HUDEP-2 (cell line): Measurements from ENCODE around the gene ZNHIT3.
"Not testable (repeated sequence)": the region's sequence is repeated elsewhere in the genome, so short reads cannot be mapped to it uniquely, and the experiment has no call there.

Experiments
- DNase-seq, 76 experiments: peaks; one replicate each; lab custom pipeline; 2025; ENCODE audit not compliant: unreplicated experiment in 76 of 76; lab: John Stamatoyannopoulos, UW

ZNHIT3 gene

DNA sequence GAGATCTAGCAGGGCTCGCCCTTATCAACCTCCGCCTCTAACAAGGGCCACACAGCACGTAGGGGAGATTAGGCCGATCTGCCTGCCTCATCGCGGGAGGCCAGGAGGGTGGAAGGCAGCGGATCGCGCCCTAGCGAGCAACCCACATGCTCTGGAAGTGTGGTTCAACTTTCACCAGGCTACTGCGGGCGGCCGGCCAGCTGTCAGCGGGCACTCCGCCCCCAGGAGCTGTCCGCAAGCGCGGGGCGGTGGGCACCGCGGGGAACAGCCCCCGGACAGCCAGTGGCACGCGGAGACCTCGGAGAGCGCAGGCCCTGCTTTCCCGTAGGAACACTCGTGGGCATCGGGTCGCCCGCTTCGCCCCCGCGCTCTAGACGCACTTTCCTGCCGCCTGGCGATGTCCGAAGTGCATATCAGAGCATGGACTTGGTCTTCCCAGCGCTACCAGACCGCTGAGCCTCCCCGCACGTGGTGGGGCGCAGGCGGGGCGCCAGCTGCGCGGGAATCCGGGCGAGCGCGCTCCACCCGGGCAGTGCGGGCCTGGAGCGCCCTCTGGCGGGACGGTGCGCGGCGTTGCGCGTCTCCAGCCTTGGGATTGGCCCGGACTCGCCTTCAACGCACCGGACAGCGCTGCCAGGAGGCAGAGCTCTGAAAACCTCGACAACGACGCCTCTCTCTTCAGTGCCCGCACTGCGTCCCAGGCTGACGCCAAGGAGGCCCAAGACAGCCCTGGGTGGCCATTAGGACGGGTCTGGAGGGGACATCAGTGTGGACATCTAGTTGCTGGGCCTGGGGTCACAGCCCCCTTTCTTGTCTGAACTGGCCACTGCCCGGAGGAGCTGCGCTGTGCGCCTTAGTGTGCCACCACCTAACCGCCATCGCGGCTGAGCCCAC, 3.6 kb upstream of the ZNHIT3 start:
- peak; percentile 40 to 95 (median 86) for DNase-seq

DNA sequence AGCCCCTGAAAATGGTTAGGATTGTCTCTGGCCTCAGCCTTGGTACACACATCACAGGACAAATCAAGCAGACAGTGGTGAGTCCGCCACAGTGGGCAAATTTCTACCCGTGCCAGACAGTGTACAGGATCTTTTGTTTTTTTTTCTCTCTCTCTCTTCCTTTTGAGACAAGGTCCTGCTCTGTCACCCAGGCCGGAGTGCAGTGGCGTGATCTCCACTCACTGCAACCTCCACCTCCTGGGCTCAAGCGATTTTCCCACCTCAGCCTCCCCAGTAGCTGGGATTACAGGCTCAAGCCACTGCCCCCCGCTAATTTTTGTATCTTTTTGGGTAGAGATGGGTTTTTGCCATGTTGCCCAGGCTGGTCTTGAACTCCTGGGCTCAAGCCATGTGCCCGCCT, 2.5 kb upstream of the ZNHIT3 start:
- DNase-seq: not testable (repeated sequence)

GRCh38 chr17:36485027-36485426, 1.5 kb upstream of the ZNHIT3 start:
- DNase-seq: no peak

- DNase-seq: no peak
These were observed 677 bp upstream of the ZNHIT3 start for GRCh38 chr17:36485805-36486203.

- no peak for DNase-seq
These were observed 7.5 kb downstream of the ZNHIT3 start for GRCh38 chr17:36493956-36494355.

- DNase-seq: no peak
These were observed 8.2 kb downstream of the ZNHIT3 start for GRCh38 chr17:36494674-36495073.

DNA sequence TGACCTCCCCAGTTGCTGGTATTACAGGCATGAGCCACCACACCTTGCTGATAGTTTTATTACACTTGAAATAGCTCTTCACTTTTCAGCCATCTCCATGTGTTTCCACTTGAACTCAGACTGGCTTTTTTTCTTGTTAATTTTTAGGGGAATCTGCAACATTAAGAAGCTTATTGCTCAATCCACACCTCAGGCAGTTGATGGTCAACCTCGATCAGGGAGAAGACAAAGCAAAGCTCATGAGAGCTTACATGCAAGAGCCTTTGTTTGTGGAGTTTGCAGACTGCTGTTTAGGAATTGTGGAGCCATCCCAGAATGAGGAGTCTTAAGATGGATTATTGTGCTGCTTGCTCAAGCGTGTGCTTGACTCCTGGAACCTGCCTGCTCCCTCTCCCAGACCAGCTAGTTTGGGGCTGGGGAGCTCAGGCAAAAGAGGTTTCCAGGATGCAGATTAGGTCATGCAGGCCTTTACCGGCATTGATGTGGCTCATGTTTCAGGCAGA, 8.6 kb downstream of the ZNHIT3 start:
- DNase-seq: no peak

DNA sequence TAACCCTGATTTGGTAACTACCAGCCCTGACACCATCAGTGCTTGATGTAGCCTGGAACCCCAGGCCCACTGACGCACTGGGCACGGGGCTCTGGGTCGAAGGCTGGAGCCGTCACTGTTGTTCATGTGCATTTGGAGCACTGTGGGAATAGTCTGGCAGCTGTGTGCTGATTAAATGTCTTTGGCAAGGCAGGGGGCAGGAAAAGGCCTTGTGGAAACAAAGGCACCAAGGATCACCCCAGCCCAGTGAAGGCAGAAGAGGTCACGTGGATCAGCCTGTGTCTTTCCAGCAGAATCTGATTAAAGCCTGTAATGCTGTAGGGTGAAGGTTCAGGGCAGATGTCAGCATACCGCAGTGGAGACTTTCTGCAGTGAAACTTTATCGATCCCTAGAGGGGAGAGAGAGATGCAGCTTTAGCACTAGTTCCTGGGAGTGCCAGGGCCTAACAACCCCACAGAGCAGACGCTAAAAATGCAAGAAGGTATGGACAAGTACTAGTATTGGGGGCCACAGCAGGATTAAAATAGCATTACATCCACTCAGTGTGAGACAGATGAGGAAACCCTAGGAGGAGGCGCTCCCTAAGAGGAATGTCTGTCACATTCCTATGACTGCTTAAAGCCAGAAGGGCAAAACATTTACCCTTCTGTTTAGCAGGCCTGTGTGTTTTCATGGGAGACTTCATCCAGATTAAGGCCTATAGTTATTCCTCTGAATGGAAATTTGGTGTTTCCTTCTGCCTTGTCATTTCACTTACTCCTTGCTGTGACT, 9.7 kb downstream of the ZNHIT3 start:
- DNase-seq: no peak

DNA sequence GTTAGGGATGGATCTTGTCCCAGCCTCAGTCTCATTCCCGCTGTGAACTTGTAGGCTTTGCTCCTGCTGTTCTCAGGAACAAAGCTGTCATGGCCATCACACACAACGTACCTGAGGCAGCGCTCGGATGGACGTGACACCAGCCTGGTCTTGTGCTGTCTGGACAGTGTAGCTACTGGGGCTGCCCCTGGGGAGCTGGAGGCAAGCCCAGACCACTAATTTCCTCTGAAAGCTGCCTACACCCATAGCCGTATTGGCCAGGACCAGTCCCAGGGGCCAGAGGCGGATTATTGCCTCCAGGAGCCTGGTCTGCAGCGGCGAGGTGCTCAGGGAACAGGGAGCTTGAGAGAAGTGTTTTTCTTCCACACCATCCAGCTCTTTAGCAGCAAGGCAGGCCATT, 11.7 kb downstream of the ZNHIT3 start:
- no peak for DNase-seq

DNA sequence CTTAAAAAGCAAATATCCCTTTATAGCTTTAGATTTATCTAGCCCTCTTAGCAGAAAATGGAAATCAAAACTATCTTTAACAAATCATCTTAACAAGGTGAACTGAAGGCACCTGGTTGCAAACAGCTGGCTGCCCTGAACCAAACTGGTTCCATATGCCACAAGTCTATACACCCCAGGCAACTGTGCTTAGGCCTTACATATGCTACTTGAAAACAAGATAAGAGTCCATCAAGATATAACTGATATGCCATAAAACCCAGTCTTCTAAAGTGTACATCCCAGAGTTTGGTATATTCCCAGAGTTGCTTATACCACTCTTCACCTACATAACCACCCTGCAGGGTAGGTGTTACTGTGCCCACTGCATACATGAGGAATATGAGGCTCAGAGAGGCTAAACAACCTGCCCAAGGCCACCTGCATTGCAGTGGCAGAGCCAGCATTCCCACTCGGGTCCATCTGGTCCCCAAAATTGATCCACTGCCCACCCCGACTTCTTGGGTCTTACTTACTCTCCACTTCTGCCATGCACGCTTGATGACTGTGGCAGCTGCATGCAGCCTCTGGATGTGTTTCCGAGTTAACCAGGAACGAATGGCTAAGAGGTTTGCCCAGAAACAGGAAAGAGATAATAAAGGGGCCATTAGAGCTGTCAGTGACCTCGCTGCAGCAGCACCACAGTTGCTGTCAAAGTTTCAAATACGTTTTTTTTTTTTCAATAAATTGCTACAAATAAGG, 12.2 kb downstream of the ZNHIT3 start:
- DNase-seq: no peak

- DNase-seq: no peak
These were observed 14.3 kb downstream of the ZNHIT3 start for GRCh38 chr17:36500745-36501225.

DNA sequence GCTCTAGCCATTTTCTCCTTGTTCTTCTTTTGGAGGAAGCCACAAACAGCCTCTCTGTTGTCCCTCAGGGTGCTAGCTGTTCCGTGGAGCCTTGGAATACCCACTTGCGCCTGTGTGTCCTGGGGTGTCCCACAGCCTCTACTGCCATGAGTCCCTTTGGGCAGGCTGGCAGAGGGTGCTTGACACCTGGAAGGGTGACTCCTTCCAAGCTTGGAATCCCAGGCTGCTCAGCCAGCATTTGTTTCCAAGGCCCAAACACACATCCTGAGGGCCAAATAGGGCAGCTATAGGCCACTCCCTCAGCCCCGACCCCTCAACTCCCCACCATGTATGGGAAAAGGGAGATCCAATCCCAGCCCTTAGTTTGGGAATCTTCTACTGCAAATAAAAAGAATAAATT, 14.9 kb downstream of the ZNHIT3 start:
- DNase-seq: no peak

GRCh38 chr17:36501963-36502362, 15.5 kb downstream of the ZNHIT3 start:
- DNase-seq: no peak

DNA sequence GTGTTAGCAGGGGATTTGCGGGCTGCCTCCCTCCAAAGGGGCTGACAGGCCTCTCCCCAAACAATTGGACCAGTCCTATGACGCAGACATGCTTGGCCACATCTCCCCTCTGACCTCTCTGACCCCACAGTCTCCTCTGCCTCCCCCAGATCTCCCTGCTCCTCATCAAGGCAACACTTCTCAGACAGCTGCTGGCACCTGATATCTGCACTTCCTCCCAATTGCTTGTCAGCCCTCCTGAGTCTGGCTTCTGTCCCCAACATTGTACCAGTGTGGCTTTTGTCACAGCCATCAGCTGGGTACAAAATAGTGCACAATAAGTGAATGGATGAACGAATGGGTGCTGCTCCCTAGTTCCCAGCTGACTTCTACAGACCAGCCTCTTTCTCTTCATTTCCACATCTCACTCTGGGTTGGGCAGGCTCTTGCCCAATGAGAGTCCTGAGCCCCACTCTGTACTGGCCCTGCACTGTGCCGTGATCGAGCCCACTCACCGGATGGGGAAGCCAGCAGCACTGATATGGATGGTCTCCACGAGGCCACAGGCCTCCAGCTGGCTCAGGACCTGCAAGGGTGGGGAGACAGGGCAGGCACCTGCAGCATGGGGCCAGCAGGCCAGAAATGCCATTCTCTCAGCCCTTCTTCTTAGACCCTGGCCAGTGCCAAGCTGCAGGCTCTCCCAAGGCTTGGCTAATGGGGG, 17.1 kb downstream of the ZNHIT3 start:
- no peak for DNase-seq

DNA sequence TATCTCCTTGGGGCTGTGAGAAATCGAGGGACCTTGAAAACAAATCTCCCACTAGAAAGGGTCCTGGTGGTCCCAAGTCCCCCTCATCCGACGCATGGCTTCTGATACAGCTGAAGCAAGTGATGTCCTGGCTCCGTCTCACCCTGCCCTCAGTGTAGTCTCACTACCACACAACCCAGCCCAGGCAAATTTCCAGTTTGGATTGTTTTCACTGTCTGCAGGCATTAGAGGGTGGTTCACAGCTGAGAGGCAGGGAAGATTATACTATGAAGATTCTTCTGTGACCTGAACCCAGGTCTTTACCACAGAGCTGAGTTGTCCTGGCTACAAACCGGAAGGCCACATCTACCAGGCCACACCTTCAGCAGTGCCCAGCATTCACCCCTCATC, 17.7 kb downstream of the ZNHIT3 start:
- DNase-seq: no peak

DNA sequence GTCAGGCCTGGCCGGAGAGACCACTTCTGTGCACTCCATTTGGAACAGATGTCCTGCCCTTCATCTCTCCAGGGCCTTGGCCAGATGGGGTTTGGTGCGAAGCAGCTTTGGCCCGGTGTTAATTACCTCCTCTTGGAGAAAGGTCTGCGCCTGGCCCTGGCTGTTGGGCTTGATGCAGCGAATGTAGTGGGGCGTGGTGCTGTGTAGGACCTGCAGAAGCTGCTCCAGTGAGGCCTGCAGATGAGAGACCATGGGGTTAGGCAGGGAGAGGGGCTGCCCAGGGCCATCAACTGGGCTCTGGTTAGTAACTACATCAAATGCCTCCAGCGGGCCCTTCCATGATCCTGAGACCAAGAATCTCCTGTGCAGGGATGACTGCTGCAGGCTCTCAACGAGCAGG, 18.7 kb downstream of the ZNHIT3 start:
- DNase-seq: no peak

DNA sequence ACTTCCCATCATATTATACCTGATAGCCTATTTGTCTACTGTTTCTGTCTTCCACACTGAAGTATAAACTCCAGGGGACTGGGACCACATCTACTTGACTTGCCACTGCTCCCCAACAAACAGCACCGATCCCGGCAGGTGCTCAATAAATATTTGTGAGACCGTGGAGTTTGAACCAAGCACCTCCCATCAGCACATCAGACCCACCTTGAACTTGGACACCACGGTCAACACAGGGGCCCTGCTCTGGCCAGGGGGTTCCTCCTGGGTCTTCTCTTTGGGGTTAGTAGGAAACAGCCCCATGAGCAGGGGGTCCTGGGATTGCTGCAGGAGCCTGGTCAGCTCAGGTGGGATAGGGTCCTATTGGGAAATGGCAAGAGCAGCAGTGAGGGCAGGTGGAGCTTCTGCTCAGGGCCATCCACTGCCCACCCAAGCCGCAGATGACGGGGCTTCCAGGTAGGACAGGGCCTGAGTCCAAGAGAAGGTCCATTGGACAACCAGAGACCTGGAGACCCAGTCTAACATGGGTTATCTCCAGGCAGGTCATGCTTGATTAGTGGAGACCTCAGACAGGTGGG, 19.9 kb downstream of the ZNHIT3 start:
- DNase-seq: no peak

GRCh38 chr17:36506831-36507230, 20.4 kb downstream of the ZNHIT3 start:
- DNase-seq: no peak

- DNase-seq: no peak
These were observed 20.8 kb downstream of the ZNHIT3 start for GRCh38 chr17:36507266-36507665.

GRCh38 chr17:36508439-36508838, 22.0 kb downstream of the ZNHIT3 start:
- not testable (repeated sequence) for DNase-seq
